Right lobe of liver (tissue), 4 donors: ENCODE measurements around the gene CCKAR.

Experiments used
- CTCF ChIP-seq, 4 donors: fragments of 200-600 bp in 3 of 4; fragments of 450-650 bp in 1 of 4; IDR thresholded peaks; one replicate each; pipeline versions ENCODE4 v1.5.1 to v1.8.0; 2016 to 2022; ENCODE audit warnings: antibody characterized with exemption in 4 of 4, mild to moderate bottlenecking in 2 of 4
- POLR2A ChIP-seq: fragments of 450-650 bp; IDR thresholded peaks from one replicate; pipeline ENCODE4 v1.6.1; 2017; ENCODE audit warnings: antibody characterized with exemption, mild to moderate bottlenecking
- donor health status: DM: no; HTN: no; CAD: no.
- donor health status: DM: no; HTN: no; CAD: no.
- donor health status: DM: no; HTN: yes; CAD: no.

- TF ChIP-seq CTCF (IDR thresholded peaks at IDR 0.05) (no peak), POLR2A (no peak)
Measured at GRCh38 chr4:26431461-26432180, 58.7 kb downstream of the CCKAR start.
